Right lobe of liver (tissue), 6 donors: ENCODE data around the gene HNRNPUL1. TPM values are rescaled to one million over a fixed set of nuclear protein-coding genes. Genes with fewer than 3 reads are reported as not detected.

Experiments
- ATAC-seq, 4 donors: fragments of 200-7000 bp; cut with Tn5 transposase; one replicate each; pipeline ENCODE4 v1.9.1; 2020; ENCODE audit warnings: mild to moderate bottlenecking in 4 of 4, moderate library complexity in 4 of 4
- DNase-seq, 3 donors: peaks; one replicate each; pipeline ENCODE4 v3.0.0-alpha.2; 2020
- H3K27ac ChIP-seq, 3 donors: fragments of 200-600 bp; one replicate each; pipeline ENCODE4 v1.8.0; 2022
- H3K27me3 ChIP-seq, 2 donors: fragments of 200-600 bp; one replicate each; pipeline ENCODE4 v1.8.0; 2022
- H3K36me3 ChIP-seq, 4 donors: fragments of 200-600 bp; sonication (generic) in 1 of 4; one replicate each; pipeline versions ENCODE4 v1.5.1 to v1.8.0; 2017 to 2022; ENCODE audit warnings: control low read depth in 1 of 4
- H3K4me1 ChIP-seq, 4 donors: fragments of 200-600 bp; sonication (generic) in 1 of 4; one replicate each; pipeline versions ENCODE4 v1.5.1 to v1.8.0; 2017 to 2022; ENCODE audit warnings: control low read depth in 1 of 4
- H3K4me3 ChIP-seq, 3 donors: fragments of 200-600 bp; one replicate each; pipeline ENCODE4 v1.8.0; 2022
- H3K9me3 ChIP-seq, 4 donors: fragments of 200-600 bp; sonication (generic) in 1 of 4; one replicate each; pipeline versions ENCODE4 v1.5.1 to v1.8.0; 2017 to 2022; ENCODE audit warnings: control low read depth in 1 of 4
- POLR2A ChIP-seq: fragments of 450-650 bp; IDR thresholded peaks from one replicate; pipeline ENCODE4 v1.6.1; 2017; ENCODE audit warnings: antibody characterized with exemption, mild to moderate bottlenecking
- WGBS: methylation state at CpG from one replicate; pipeline ENCODE4 v1.1.6; 2018; ENCODE audit warnings: low coverage, low lambda C conversion rate; ENCODE audit not compliant: insufficient coverage; ENCODE audit errors: missing lambda C conversion rate; 5-methylcytosine and 5-hydroxymethylcytosine counted together
- intact Hi-C, 2 donors: fragments of 100-400 bp; cut with DNase I; formaldehyde crosslinking; loops; one replicate each; pipeline versions ENCODE4 v1.11.2 to v1.14.1; 2022
- total RNA-seq, 6 experiments: library from RNA; depleted of rRNA in 2 of 6; stranded (reverse); fragments of >200 nt in 2 of 6; fragmentation: NEBNext Ultra II Directional in 3 of 6; extraction: Animal tissue kit (Norgen Biotek cat#: 25700) in 3 of 6; gene quantifications; one replicate each; pipeline versions ENCODE4 v1.1.0 to v1.2.4, GENCODE V29; 2016 to 2023
- TF ChIP-seq, protein P1 (sequence below), 4 donors: fragments of 200-600 bp in 3 of 4; fragments of 450-650 bp in 1 of 4; IDR thresholded peaks; one replicate each; pipeline versions ENCODE4 v1.5.1 to v1.8.0; 2016 to 2022; ENCODE audit warnings: antibody characterized with exemption in 4 of 4, mild to moderate bottlenecking in 2 of 4
- donor health status: DM: no; HTN: yes; CAD: no.
- donor health status: DM: no; HTN: no; CAD: no.
- donor health status: DM: no; HTN: no; CAD: no.
- donor health status: DM: no; HTN: yes; CAD: no.
- donor health status: DM: no; HTN: yes; CAD: no.

The HNRNPUL1 gene
- total RNA-seq, 6 experiments from 2014 or later: 53.5 to 70.0 (median 61.8) TPM

- WGBS: 53% methylated on average over 8 of the region's 8 CpGs
- Histone ChIP-seq H3K27me3 (no peaks in the 10 kb centered on the region), H3K4me1 (peaks cover 0 to 31% (median 13%) of the 10 kb centered on the region in 4 donors), H3K4me3 (no peak overlapping the region), H3K9me3 (no peaks in the 10 kb centered on the region), H3K36me3 (peaks cover 0 to 48% (median 24%) of the 10 kb centered on the region in 4 donors), H3K27ac (peak overlapping the region in 2 of 3 donors; percentile 28 to 69)
- intact Hi-C loops: no loop called here
- TF ChIP-seq, protein P1, sequence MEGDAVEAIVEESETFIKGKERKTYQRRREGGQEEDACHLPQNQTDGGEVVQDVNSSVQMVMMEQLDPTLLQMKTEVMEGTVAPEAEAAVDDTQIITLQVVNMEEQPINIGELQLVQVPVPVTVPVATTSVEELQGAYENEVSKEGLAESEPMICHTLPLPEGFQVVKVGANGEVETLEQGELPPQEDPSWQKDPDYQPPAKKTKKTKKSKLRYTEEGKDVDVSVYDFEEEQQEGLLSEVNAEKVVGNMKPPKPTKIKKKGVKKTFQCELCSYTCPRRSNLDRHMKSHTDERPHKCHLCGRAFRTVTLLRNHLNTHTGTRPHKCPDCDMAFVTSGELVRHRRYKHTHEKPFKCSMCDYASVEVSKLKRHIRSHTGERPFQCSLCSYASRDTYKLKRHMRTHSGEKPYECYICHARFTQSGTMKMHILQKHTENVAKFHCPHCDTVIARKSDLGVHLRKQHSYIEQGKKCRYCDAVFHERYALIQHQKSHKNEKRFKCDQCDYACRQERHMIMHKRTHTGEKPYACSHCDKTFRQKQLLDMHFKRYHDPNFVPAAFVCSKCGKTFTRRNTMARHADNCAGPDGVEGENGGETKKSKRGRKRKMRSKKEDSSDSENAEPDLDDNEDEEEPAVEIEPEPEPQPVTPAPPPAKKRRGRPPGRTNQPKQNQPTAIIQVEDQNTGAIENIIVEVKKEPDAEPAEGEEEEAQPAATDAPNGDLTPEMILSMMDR (IDR thresholded peaks at IDR 0.05): no peak
- TF ChIP-seq POLR2A: no peak
- DNase-seq (no peak), ATAC-seq (no peak)
Observed at GRCh38 chr19:41307090-41307875, 43.1 kb downstream of the HNRNPUL1 start.

DNA sequence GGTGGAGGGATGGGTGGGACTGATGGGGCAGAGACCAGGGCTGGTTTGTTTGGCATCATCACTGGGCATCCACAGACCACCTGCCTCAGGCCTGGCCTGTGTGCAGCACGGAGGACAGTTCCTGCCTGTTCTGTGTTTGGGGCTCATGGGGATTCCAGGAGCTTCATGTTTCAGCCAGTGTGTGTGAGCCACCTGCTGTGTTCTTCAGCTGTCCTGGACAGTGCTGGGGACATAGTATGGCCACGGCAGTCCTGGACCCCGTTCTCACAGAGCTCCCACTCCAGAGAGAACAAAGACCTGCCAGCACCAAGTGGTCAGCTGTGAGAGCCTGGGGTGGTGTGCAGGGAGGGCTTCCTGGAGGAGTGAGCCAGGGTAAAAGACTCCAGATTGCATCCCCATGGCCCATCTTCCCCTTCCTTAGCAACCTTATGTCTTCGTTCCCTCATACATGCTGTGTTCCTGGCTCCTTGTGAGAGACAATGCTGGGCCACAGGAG is 43.8 kb downstream of the HNRNPUL1 start:
- Histone ChIP-seq H3K9me3 (no peaks in the 10 kb centered on the region), H3K4me3 (no peak overlapping the region), H3K27me3 (no peaks in the 10 kb centered on the region), H3K36me3 (peaks cover 0 to 42% (median 26%) of the 10 kb centered on the region in 4 donors), H3K27ac (peak overlapping the region; percentile 28 to 69 (median 28)), H3K4me1 (peaks cover 0 to 31% (median 13%) of the 10 kb centered on the region in 4 donors)
- WGBS: 34% methylated on average over 3 of the region's 4 CpGs
- intact Hi-C loops: no loop called here
- TF ChIP-seq, protein P1 (IDR thresholded peaks at IDR 0.05): no peak
- TF ChIP-seq POLR2A: no peak
- ATAC-seq: no peak
- DNase-seq: no peak

DNA sequence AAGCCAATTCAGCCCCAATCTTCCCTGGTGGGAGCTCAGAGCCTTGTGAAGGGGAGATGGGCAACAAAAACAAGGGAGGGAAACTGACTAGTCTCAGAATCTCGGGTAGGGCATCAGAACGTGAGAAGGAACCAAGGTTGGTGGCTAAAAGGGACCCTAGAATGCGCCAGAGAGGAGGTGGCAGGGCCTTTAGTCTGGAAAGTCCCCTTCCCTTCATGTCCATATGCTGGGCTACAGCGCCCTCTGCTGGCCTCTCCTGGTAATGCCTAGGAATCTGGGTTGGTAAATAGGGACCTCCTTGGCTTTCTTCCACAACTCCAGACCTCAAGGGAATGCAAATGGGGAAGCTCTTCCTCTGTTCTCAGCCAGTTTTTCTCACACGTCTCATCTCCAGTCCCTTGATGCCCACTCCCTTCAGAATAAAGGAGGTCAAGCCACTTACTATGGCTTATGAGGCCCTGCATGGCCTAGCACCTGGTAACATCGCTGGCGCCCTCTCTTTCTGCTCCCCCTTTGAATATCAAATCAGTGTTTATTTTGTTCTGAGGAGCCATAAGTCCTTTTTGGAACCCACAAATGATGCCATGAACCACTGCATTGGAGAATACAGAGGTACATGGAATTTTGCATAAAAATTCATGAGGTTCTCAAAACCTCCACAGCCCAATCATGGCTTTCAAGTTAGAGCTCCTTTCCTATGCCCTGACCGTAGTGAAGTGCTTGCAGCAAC is 44.4 kb downstream of the HNRNPUL1 start:
- Histone ChIP-seq H3K27me3 (no peaks in the 10 kb centered on the region), H3K36me3 (peaks cover 0 to 42% (median 25%) of the 10 kb centered on the region in 4 donors), H3K9me3 (no peaks in the 10 kb centered on the region), H3K4me1 (peaks cover 0 to 31% (median 13%) of the 10 kb centered on the region in 4 donors), H3K27ac (peak overlapping the region; percentile 91 to 98 (median 97)), H3K4me3 (peak overlapping the region in 1 of 3 donors; percentile 90)
- 24% methylated on average over 8 of the region's 8 CpGs for WGBS
- no peak for TF ChIP-seq POLR2A
- TF ChIP-seq, protein P1 (IDR thresholded peaks at IDR 0.05): peak; percentile 97 to 99 (median 98)
- ATAC-seq (peak; percentile 69 to 80 (median 74)), DNase-seq (peak; percentile 87 to 89 (median 89))
- intact Hi-C loops: no loop called here

DNA sequence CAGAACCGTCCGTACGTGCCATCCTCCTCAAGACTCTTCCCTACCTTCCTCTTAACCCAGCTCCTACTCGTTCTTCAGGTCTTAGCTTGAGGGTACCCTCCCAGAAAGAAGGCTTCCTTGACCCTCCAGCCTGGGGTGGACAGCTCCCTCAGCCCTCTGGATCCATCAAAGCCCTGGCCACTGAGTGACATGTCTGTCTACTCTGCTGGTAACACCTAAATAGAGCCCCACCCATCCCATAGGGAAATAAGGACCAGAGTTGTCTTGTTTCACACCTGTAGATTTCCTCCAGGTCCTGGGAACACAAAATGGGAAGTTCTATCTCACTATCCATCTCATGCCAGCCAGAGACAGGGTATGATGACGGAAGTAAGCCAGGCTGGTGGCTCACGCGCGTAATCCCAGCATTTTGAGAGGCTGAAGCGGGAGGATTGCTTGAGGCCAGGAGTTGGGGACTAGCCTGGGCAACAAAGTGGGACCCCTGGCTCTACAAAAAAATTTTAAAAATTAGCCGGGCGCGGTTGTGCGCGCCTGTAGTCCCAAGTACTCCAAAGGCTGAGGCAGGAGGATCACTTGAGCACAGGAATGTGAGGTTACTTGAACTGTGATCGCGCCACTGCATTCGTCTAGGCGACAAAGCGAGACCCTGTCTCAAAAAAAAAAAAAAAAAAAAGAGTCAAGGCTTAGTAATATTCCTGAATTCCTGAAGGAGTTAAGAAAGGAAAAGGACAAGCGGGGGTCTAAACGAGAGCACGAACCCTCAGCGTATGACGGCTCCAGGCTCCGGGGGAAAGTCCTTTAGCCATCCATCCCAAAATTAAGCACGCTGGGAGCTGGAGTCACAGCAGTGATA is 45.2 kb downstream of the HNRNPUL1 start:
- Histone ChIP-seq H3K9me3 (no peaks in the 10 kb centered on the region), H3K27ac (peak overlapping the region; percentile 91 to 98 (median 97)), H3K27me3 (no peaks in the 10 kb centered on the region), H3K4me1 (peaks cover 0 to 31% (median 13%) of the 10 kb centered on the region in 4 donors), H3K36me3 (peaks cover 0 to 36% (median 19%) of the 10 kb centered on the region in 4 donors), H3K4me3 (peak overlapping the region; percentile 69 to 97 (median 90))
- TF ChIP-seq, protein P1 (IDR thresholded peaks at IDR 0.05): no peak
- no peak for TF ChIP-seq POLR2A
- ATAC-seq: peak; percentile 15 to 32 (median 20)
- intact Hi-C loops: no loop called here
- DNase-seq: peak in 1 of 3 donors; percentile 25
- 7% methylated on average over 25 of the region's 26 CpGs for WGBS
